Stimulated activated CD4-positive, alpha-beta T cell treated with anti-CD3 and anti-CD28 coated beads, Interleukin-2, amount 100 ng/mL, for 48 hours (primary cell): ENCODE results near the gene MRPL16.
"Not testable (repeated sequence)": the region's sequence is repeated elsewhere in the genome, so short reads cannot be mapped to it uniquely, and the experiment has no call there.

Experiments used
- DNase-seq, 2 donors: peaks; one replicate each; pipeline ENCODE4 v3.0.0-alpha.2; 2020

Gene MRPL16

DNA sequence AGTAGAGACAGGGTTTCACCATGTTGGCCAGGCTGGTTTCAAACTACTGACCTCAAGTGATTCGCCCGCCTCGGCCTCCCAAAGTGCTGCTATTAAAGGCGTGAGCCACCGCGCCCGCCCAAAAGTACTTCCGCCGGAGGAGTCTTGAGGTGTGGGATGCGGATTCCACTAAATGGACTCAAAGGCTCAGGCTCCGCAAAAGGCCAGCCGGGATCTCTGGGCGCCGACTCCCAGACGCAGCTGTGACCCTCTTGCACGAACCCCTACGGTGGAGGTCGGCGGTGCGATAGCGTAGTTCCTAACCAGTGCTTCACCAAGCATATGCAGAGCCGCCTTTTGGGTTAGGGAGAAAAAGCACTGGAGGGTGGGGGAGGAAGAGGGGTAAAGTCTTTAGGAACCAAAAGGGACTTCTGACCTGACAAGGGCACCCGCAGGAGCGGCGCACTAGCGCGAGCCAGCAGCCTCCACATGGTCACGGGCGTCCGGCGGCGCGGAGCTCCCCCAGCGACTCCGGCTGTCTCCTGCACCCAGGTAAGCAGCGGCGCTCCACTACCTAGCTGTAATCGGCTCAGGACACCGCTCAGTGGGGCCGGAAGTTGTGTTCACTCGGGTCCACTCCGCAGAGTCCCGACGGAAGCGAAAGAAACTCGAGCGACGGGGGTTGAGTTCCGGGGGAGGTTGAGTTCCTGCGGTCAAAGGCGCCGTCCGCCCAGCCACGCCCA is at the start of gene MRPL16:
Gene MRPL16 (minus strand): TSS at position 590 of the 722 bp plus-strand sequence. CDS start 120 bp downstream, at position 470.
- DNase-seq = peak; percentile 88 to 90

- DNase-seq = no peak
Measured at GRCh38 chr11:59859673-59860072, 49.1 kb upstream of the MRPL16 start.

GRCh38 chr11:59857439-59858434 is 47.2 kb upstream of the MRPL16 start:
- DNase-seq = peak in 1 of 2 donors; percentile 2

- DNase-seq = no peak
Measured at GRCh38 chr11:59854871-59855270, 44.3 kb upstream of the MRPL16 start.

DNA sequence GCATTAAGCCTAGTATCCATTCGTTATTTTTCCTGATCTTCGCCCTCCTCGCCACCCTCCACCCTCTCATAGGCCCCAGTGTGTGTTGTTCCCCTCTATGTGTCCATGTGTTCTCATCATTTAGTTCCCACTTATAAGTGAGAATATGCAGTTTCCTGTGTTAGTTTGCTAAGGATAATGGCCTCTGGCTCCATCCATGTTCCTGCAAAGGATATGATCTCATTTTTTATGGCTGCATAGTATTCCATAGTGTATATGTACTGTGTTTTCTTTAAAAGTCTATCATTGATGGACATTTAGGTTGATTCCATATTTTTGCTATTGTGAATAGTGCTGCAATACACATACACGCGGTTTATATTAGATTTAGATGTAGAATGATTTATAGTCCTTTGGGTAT is 40.8 kb upstream of the MRPL16 start:
- not testable (repeated sequence) for DNase-seq

DNA sequence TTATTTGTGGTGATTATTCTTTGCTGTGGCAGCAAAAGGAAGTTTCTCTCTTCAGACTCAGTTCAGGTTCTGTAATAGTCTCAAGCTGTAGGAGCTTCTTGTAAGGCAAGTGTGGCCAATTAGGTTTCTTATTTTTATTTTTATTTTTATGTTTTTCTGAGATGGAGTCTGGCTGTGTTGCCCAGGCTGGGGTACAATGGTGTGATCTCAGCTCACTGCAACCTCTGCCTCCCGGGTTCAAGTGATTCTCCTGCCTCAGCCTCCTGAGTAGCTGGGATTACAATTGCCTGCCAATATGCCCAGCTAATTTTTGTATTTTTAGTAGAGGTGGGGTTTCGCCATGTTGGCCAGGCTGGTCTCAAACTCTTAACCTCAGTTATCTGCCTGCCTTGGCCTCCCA is 39.0 kb upstream of the MRPL16 start:
- DNase-seq = not testable (repeated sequence)

DNA sequence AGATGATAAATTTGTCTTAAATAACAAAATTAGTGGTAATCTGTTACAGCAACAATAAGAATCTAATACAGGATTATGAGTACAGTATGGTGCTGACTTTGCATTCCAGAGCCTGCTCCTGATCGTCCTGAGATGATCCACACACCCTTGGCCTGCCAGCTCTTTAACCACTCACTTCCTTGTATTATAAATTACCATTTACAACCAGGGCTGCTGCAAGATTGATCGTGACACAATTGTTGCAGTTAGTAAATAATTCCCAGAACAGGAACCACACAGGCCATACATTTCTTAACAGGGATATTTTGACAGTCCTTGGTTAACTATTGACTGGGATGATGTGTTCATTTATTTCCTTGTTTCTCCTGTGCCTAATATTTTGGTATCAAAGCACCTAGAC is 38.6 kb upstream of the MRPL16 start:
- DNase-seq = no peak

- not testable (repeated sequence) for DNase-seq
Measured at GRCh38 chr11:59848439-59848838, 37.9 kb upstream of the MRPL16 start.

GRCh38 chr11:59847626-59848025 is 37.0 kb upstream of the MRPL16 start:
- no peak for DNase-seq

GRCh38 chr11:59846556-59846955 is 36.0 kb upstream of the MRPL16 start:
- no peak for DNase-seq

DNA sequence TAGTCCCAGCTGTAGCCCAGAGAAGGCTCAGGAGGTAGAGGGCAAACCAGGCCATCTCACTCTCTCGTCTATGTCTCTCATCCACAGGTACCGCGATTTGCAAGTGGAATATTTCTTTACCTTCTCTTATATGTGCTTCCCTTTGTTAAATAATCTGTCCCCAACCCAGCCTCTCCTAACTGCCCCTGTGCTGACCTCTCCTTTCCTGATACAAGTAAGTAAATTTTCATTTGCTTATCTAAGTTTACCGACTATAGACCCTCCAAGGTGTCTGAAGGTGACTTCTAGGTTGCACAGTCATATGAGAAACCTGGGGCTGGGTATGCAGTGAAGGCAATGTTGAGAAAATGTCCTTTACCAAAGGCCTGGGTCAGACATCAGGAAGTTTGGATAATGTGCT is 34.8 kb upstream of the MRPL16 start, which contains the start of gene CBLIF:
Gene CBLIF (minus strand): TSS at position 101 of the 400 bp plus-strand sequence. CDS start 46 bp downstream, at position 55.
- no peak for DNase-seq

DNA sequence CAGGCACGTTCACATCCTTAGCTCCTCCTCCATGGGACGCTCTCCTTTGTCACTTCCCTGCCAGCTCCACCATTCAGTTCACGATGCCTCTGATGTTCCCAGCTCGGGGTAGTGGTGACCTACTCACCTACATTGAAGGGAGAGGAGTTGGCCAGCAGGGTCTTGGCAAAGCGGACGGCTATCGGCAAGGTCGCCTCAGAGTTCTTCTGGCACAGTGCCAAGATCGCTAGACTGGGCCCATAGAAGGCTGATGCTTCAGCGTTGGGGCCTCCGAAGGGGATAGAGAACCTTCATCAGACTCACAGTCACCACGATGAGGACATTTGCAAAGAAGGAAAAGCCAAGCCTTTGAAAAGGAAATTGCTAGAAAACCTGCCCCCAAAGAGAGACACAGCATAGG is 31.7 kb upstream of the MRPL16 start:
- DNase-seq = no peak

DNA sequence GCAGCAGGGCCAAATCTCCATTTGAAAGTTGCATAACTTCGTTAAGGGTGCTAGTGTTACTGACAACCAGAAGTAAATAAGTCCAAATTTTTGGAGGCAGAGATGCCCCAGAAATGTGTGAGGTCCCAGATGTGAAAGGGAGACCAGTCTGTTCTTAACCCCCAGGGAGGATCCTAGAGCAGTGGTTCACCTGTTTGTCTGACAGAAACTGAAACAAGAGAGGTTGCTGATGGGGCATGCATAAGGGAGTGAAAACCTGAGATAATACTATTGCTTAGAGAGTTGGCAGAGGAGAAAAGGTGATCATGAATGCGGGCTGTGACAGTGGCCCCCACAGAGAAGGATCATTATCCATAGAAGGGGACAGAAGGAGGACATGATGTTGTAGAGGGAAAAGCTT is 30.9 kb upstream of the MRPL16 start:
- no peak for DNase-seq

DNA sequence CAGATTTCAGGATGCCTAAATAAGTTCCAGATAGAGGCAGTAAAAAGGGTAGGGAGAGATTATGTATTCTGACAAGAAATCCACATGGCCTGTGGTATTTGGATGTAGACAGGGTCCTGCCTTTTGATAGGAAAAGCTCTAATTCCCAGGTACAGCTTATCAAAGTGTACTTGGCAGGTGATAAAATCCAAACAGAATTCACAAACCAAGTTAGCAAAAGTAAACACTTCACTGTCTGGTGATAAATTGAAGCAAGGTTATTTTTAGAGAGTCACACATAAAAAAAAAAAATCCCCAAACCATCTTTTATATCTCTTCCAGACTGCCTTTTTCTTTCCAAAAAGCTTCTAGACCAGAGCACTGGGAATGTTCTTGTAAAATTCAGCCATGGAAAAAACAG is 29.0 kb upstream of the MRPL16 start:
- DNase-seq = no peak

GRCh38 chr11:59833602-59834001 is 23.0 kb upstream of the MRPL16 start:
- no peak for DNase-seq

DNA sequence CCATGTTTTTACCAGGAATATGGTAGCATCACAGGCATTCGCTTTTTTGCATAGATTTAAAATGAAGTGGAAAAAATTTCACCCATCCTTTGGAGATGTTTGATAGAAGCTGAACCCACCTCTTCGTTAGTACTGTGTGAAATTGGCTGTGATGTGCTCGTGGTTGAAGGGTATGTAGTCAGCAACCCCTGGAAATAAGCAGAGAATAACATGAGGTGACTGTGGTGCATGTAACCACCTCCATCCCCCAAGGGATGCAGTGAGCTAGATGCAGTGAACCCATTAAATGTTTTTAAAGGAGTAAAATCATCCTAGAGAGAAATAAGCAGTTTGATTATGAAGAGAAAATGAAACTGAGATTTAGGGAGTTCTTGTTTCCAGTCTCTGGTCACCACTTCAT is 18.8 kb upstream of the MRPL16 start:
- no peak for DNase-seq

GRCh38 chr11:59822989-59823566 is 12.5 kb upstream of the MRPL16 start:
- DNase-seq = no peak

DNA sequence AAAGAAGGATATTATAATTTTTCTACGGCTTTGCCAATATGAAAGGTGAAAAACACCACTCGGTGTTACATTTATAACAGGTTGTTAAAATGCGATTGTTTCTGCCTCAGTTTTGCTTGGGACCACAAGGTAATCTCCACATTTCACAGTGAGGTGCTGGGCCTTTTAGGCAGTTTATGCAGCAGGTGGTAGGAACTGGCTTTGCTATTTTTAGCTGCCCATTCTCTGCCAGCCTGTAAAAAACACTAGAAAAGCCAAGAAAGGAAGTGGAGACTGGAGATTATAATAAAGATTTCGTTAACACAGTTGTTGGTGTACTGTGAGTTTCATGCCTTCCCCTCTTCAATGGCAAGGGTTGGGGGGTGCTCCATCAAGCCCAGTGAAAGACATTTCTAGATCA is 8.0 kb upstream of the MRPL16 start:
- no peak for DNase-seq

- not testable (repeated sequence) for DNase-seq
Measured at GRCh38 chr11:59816434-59816833, 5.9 kb upstream of the MRPL16 start.

- no peak for DNase-seq
Measured at GRCh38 chr11:59815754-59816153, 5.2 kb upstream of the MRPL16 start.

DNA sequence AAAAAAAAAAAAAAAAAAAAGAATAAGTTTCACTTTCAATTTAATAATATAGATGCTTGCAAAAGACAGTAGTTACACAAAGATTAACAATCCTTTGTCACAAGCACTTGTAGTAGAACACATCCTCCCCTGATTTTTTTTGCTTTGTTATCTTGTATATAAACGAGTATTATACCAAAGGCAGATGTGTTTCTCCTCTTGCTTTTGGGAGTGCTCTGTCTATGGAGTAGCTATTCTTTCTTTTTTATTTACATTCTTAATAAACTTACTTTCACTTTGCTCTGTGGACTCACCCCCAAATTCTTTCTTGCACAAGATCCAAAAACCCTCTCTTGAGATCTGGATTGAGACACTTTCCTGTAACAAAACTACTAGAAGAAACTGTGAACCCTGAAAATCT is 3.4 kb upstream of the MRPL16 start:
- no peak for DNase-seq

DNA sequence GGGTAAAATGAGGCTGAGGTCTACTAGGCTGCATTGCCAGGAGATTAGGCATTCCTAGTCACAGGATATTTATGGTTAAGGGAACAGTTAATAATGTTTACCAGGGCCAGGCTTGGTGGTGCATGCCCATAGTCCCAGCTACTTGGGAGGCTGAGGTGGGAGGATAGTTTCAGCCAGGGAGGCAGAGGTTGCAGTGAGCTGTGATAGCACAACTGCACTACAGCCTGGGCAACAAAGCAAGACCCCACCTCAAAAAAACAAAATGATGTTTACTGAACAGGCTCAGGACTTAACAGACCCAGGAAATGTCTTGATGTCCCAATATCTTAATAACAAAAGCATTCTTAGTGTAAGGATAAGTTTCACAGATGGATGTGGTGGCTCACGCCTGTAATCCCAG is 2.8 kb upstream of the MRPL16 start:
- DNase-seq = no peak

DNA sequence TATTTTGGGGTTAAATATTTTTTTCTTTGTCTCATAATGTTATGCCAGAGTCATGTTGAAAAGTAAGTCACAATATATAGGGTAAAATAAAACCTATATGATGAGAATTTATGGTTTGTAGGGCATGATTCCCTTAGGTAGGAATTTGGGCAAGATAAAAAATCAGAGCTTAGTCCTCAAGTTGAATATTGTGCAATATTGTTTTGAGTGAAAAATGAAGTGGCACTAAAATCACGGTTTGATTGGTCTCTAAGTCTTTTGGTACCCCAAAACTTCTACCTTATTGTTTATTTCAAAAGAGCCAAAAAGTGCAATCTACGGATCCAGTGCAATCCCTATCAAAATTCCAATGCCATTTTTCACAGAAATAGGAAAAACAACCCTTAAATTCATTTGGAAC is 1.6 kb upstream of the MRPL16 start:
- DNase-seq = no peak

GRCh38 chr11:59810911-59811259 is 307 bp upstream of the MRPL16 start:
- no peak for DNase-seq
